AG04449 (cell line): ENCODE measurements around the gene HCAR3.
"Not testable (repeated sequence)": the region's sequence is repeated elsewhere in the genome, so short reads cannot be mapped to it uniquely, and the experiment has no call there.

Source experiments
- CTCF ChIA-PET: fragments of 350-600 bp; formaldehyde crosslinking; extraction: SDS; loops from one replicate; lab custom pipeline; 2021; ENCODE audit warnings: antibody characterized with exemption; lab: Yijun Ruan, JAX
- POLR2A ChIA-PET: fragments of 400-600, 350-600 bp; formaldehyde crosslinking; extraction: SDS; loops from one replicate; lab custom pipeline; 2020; ENCODE audit warnings: antibody characterized with exemption, inconsistent platforms; lab: Yijun Ruan, JAX
- DNase-seq: peaks from one replicate; pipeline ENCODE4 v3.0.0-alpha.2; 2010; ENCODE audit warnings: low read depth, low spot score
- H3K4me3 ChIP-seq: 2 replicates; pipeline ENCODE4 v1.5.1; 2011; ENCODE audit warnings: low read depth, mild to moderate bottlenecking, control low read depth, low read length
- TF ChIP-seq, protein P1 (sequence below): IDR thresholded peaks from one replicate; pipeline ENCODE4 v1.5.1; 2011; ENCODE audit warnings: mild to moderate bottlenecking, moderate library complexity, low read length, control low read depth, inconsistent platforms; ENCODE audit not compliant: insufficient read depth; ENCODE audit errors: missing control alignments

The HCAR3 gene

DNA sequence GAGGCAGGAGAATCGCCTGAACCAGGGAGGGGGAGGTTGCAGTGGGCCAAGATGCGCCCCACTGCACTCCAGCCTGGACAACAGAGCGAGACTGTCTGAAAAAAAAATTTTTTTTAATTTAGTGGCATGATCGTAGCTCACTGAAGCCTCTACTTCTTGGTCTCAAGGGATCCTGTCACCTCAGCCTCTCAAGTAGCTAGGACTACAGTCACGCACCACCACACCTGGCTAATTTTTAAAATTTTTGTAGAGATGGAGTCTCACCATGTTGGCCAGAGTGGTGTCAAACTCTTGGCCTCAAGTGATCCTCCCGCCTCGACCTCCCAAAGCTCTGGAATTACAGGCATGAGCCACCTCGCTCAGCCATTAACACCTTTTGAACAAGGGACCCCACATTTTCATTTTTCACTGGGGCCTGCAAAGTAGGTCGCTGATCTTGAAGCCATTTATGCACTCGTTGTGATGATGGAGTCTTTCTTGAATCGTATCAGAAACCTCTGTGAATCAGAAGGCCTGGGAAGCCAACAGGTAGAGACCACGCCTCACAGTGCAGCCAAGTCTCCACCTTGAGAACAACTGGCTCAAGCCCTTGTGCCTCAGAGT, 8.1 kb upstream of the HCAR3 start:
- ChIA-PET CTCF (interaction anchor here (1.0 to 1.8 kb wide), 3 partner anchors 20 to 69 kb away, joined by 3 to 5 read pairs (median 4); partner anchors contain the start of gene DENR), POLR2A (no interaction called here)
- H3K4me3 ChIP-seq, result no peak overlapping the region
- DNase-seq, result no peak
- TF ChIP-seq, protein P1, sequence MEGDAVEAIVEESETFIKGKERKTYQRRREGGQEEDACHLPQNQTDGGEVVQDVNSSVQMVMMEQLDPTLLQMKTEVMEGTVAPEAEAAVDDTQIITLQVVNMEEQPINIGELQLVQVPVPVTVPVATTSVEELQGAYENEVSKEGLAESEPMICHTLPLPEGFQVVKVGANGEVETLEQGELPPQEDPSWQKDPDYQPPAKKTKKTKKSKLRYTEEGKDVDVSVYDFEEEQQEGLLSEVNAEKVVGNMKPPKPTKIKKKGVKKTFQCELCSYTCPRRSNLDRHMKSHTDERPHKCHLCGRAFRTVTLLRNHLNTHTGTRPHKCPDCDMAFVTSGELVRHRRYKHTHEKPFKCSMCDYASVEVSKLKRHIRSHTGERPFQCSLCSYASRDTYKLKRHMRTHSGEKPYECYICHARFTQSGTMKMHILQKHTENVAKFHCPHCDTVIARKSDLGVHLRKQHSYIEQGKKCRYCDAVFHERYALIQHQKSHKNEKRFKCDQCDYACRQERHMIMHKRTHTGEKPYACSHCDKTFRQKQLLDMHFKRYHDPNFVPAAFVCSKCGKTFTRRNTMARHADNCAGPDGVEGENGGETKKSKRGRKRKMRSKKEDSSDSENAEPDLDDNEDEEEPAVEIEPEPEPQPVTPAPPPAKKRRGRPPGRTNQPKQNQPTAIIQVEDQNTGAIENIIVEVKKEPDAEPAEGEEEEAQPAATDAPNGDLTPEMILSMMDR, result no peak

DNA sequence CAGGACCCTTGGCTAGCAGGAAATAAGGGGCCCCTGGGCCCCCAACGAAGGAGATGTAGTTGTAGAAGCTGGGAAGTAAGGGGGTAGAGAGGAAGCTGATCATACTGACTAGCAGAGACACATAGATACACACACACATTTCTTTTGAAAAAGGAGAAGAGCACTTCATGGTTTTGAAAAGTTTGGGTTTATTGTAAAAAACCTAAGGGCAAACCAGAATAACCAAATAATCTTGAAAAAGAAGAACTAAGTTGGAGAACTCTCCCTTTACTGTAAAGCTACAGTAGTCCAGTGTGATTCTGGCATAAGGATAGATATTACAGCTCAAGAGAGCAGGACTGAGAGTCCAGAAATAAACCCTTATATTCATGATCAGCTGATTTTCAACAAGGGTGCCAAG, 5.8 kb upstream of the HCAR3 start:
- ChIA-PET POLR2A (no interaction called here), CTCF (interaction anchor here (1.3 kb wide), 1 partner anchor 85 kb away, joined by 4 read pairs; no protein-coding TSS in a partner anchor)
- no peak overlapping the region for H3K4me3 ChIP-seq
- no peak for DNase-seq
- TF ChIP-seq, protein P1, result no peak

GRCh38 chr12:122721057-122721545, 4.5 kb upstream of the HCAR3 start:
- H3K4me3 ChIP-seq, result no peak overlapping the region
- ChIA-PET POLR2A (no interaction called here), CTCF (no interaction called here)
- DNase-seq, result no peak
- TF ChIP-seq, protein P1, result no peak

- POLR2A ChIA-PET, DNase-seq, H3K4me3 ChIP-seq: not testable (repeated sequence)
- CTCF ChIA-PET, result interaction anchor here (0.9 kb wide), 1 partner anchor 10 kb away, joined by 3 read pairs; no protein-coding TSS in a partner anchor
Measured at GRCh38 chr12:122715211-122715610, 1.4 kb downstream of the HCAR3 start.

- H3K4me3 ChIP-seq, POLR2A ChIA-PET, DNase-seq, CTCF ChIA-PET: not testable (repeated sequence)
Measured at GRCh38 chr12:122713491-122714188, 3.0 kb downstream of the HCAR3 start.

DNA sequence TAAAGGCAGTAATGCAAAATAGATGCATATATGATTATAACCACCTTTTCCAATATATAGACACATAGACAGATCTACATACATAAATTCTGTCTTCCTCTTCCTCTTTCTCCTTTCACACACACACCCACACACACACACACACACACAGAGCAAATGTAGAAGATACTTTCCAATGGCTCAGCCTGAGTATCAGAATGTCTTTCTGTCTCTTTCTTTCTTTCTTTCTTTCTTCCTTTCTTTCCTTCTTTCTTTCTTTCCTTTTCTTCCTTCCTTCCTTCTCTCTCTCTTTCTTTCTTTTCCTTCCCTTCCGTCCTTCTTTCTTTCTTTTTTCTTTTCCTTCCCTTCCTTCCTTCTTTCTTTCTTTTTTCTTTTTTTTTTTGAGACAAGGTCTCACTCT, 5.3 kb downstream of the HCAR3 start:
- DNase-seq, H3K4me3 ChIP-seq, CTCF ChIA-PET, POLR2A ChIA-PET: not testable (repeated sequence)

GRCh38 chr12:122710341-122710740, 6.3 kb downstream of the HCAR3 start:
- POLR2A ChIA-PET, CTCF ChIA-PET, DNase-seq, H3K4me3 ChIP-seq: not testable (repeated sequence)

GRCh38 chr12:122709287-122709686, 7.3 kb downstream of the HCAR3 start:
- H3K4me3 ChIP-seq, POLR2A ChIA-PET, CTCF ChIA-PET, DNase-seq: not testable (repeated sequence)

GRCh38 chr12:122703841-122704240, 12.8 kb downstream of the HCAR3 start:
- DNase-seq, CTCF ChIA-PET, H3K4me3 ChIP-seq, POLR2A ChIA-PET: not testable (repeated sequence)

DNA sequence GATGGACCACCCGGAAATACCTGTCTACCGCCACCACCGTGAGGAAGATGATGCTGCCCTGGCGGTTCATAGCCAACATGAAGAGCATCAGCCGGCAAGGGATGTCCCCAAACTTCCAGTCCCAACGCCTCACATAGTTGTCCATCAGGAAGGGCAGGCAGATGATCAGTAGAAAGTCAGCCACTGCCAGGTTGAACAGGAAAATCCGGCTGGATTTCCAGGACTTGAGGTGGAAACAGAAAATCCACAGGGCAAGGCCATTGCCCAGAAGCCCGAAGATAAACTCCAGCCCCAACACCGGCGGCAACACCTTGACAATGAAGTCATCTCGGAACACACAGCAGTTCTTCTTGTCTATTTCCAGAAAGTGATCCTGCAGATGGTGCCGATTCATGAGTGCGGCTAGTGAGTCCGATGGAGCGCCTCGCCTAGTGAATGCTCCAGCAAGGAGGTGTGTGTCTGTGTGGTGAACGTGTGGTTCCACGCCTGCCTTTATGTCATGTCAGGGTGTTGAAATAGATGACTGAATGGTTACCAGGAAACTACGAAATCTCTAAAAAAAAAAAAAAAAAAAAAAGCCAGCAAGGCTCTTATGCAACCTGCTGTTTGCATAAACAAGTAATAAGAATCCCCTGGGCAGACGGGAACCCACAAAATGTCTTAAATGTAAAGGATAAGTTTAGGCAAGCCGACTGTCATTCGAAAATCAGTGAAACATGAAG, 13.6 kb downstream of the HCAR3 start, which contains the start of gene HCAR2:
TSS of gene HCAR2 (minus strand) at position 468 of the 722 bp plus-strand sequence. CDS start at position 394, 74 bp downstream.
- H3K4me3 ChIP-seq, CTCF ChIA-PET, POLR2A ChIA-PET, DNase-seq: not testable (repeated sequence)

GRCh38 chr12:122701481-122701880, 15.1 kb downstream of the HCAR3 start:
- POLR2A ChIA-PET, CTCF ChIA-PET, H3K4me3 ChIP-seq, DNase-seq: not testable (repeated sequence)

DNA sequence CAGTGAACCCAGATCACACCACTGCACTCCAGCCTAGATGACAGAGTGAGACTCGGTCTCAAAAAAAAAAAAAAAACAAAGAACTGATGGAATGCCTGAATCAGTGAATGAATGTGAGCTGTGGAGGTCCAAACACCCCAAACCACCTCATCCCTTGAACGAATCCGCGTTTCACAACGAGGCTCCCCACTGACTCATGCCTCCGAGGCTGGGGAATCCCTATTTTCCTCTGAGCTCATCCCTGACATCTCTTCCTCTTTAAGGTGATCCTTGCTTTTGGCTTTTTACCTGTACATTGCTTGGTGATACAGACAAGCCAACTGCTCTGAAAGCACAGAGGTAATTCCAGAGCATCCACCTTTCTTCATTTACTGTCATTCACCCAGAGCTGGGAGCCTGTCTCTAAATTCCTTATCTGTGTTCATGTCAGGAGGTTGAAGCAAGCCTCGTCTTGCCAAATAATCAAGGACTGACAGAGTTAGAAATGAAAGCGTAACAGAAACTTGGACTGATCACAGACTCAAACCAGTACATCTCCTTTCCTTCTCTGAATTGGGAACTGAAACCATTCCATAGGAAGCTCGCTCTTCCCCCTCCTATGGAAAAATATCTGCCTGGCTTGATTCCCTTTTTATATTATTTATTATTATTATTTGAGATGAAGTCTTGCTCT, 16.4 kb downstream of the HCAR3 start:
- CTCF ChIA-PET, result not testable (repeated sequence)

More for the DNA sequence above, 16.4 kb downstream of the HCAR3 start:
- DNase-seq, H3K4me3 ChIP-seq, POLR2A ChIA-PET: not testable (repeated sequence)
